K562 (cell line): ENCODE data around the gene ANKRD16. TPM values are rescaled to one million over a fixed set of nuclear protein-coding genes. Genes with fewer than 3 reads are reported as not detected.

ENCODE experiments used
- ATF7 ChIP-seq: fragments of 450-650 bp; IDR thresholded peaks from 2 replicates; pipeline ENCODE4 v1.7.1; 2014; ENCODE audit warnings: mild to moderate bottlenecking, moderate library complexity
- BHLHE40 ChIP-seq: IDR thresholded peaks from 2 replicates; pipeline ENCODE4 v1.6.1; 2011; ENCODE audit warnings: low read length, improper control_type of control experiment
- HNRNPLL ChIP-seq: fragments of 200-400 bp; formaldehyde crosslinking; IDR thresholded peaks from 2 replicates; pipeline ENCODE4 v1.6.1; 2017; ENCODE audit warnings: low read length, low read depth, mild to moderate bottlenecking; ENCODE audit not compliant: poor library complexity, severe bottlenecking
- SP2 ChIP-seq: IDR thresholded peaks from 2 replicates; pipeline ENCODE4 v1.6.1; 2011; ENCODE audit warnings: mild to moderate bottlenecking, low read depth, low read length, moderate library complexity; ENCODE audit not compliant: poor library complexity, severe bottlenecking; ENCODE audit errors: extremely low read depth
- U2AF1 ChIP-seq: fragments of 200-400 bp; formaldehyde crosslinking; optimal IDR thresholded peaks from 2 replicates; pipeline ENCODE3; 2017; ENCODE audit warnings: mild to moderate bottlenecking, low read depth, low read length, moderate library complexity
- ZNF232 ChIP-seq: sonication (generic); formaldehyde crosslinking; IDR thresholded peaks from 2 replicates; pipeline ENCODE4 v1.8.0; 2022; ENCODE audit warnings: mild to moderate bottlenecking, missing genetic modification reagents
- ZNF282 ChIP-seq: sonication (generic); formaldehyde crosslinking; IDR thresholded peaks from 2 replicates; pipeline ENCODE4 v1.8.1; 2023; ENCODE audit warnings: missing genetic modification reagents
- polyA plus RNA-seq, 8 experiments: library from polyadenylated mRNA; depleted of rRNA in 4 of 8; stranded (reverse) in 5 of 8; unstranded in 3 of 8; fragments of >200 nt; fragmentation: Nextera tagmentation in 2 of 8; fragmentation: Illumina TruSeq in 1 of 8; extraction: Ambion mirVana in 2 of 8; extraction: Trizol in 1 of 8; gene quantifications; 2 replicates each; pipeline versions ENCODE4 v1.2.1 to v1.2.3, GENCODE V29; 2011 to 2014; ENCODE audit warnings: inconsistent platforms in 1 of 8, missing spikeins in 1 of 8
- total RNA-seq, 7 experiments: library from RNA; depleted of rRNA in 6 of 7; stranded (reverse); fragments of >200 nt in 6 of 7; fragmentation: Illumina TruSeq in 2 of 7; extraction: Trizol in 2 of 7; gene quantifications; 2 replicates each; pipeline versions ENCODE4 v1.2.1 to v1.2.3, GENCODE V29; 2011 to 2021; ENCODE audit warnings: low replicate concordance in 1 of 7
- TF ChIP-seq, protein P1 (sequence below): fragments of 250-450 bp; sonication (Bioruptor Pico); IDR thresholded peaks from 2 replicates; pipeline ENCODE4 v1.4.0; 2020
- TF ChIP-seq, protein P2 (sequence below): fragments of 200-800 bp; sonication (Bioruptor generic); IDR thresholded peaks from 2 replicates; pipeline ENCODE4 v1.6.1; 2017; ENCODE audit warnings: missing genetic modification characterization, missing compliant biosample characterization
- TF ChIP-seq, protein P3 (sequence below), 2 experiments: fragments of 450-650 bp; IDR thresholded peaks; 2 replicates each; pipeline ENCODE4 v1.6.1; 2016
- TF ChIP-seq, protein P4 (sequence below): IDR thresholded peaks from 2 replicates; pipeline ENCODE4 v1.6.1; 2012; ENCODE audit warnings: low read depth, low read length, improper control_type of control experiment, borderline replicate concordance
- TF ChIP-seq, protein P5 (sequence below): sonication (generic); formaldehyde crosslinking; IDR thresholded peaks from 2 replicates; pipeline ENCODE4 v1.8.0; 2022; ENCODE audit warnings: mild to moderate bottlenecking, missing genetic modification reagents

Gene ANKRD16
- total and polyA plus RNA-seq, 9 of the 15 experiments (the other 6 are each of a cell fraction or from before 2014, with no cell fraction given) = 1.5 to 16.0 (median 9.5) TPM

DNA sequence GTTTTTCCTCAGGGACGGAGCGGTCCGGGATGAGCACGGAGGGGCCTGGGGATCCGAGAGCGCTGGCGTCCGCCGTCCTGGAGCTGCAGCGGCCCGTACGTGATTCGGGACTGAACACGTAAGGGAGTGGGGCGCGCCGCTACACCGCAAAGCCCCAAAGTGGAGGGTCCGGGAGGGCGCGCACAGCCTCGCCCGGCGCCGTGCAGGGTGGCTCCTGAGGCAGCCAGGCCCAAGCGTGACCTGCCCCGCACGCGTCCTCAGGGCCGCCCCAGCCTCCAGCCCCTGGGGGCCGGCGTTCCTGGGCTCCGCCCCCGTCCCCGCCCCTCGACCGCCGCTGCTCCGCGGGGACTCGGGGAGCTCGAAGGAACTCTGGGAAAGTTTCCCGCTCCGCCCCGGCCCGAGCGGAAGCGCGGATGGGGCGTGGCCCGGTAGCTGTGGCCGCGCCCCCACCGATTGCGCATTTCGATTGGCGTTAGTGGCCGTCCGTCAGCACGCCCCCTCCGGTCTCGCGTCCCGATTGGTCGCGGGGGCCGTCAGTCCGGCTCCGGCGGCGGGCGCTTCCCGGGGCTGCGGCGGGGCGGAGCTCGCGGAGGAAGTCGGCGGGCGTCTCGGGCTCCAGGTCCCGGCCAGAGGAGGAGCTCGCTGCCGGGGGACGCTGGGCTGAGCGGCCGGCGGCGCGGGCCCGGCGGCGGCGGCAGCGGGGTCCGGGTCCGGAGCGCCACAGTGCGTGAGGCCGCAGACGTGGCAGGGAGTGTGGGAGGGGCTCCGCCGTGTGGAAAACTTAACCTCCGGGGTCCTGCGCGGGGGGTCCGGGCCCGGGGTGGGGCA lies at the start of gene ANKRD16, which contains the start of gene FBH1 (continued):
- TF ChIP-seq, protein P1, sequence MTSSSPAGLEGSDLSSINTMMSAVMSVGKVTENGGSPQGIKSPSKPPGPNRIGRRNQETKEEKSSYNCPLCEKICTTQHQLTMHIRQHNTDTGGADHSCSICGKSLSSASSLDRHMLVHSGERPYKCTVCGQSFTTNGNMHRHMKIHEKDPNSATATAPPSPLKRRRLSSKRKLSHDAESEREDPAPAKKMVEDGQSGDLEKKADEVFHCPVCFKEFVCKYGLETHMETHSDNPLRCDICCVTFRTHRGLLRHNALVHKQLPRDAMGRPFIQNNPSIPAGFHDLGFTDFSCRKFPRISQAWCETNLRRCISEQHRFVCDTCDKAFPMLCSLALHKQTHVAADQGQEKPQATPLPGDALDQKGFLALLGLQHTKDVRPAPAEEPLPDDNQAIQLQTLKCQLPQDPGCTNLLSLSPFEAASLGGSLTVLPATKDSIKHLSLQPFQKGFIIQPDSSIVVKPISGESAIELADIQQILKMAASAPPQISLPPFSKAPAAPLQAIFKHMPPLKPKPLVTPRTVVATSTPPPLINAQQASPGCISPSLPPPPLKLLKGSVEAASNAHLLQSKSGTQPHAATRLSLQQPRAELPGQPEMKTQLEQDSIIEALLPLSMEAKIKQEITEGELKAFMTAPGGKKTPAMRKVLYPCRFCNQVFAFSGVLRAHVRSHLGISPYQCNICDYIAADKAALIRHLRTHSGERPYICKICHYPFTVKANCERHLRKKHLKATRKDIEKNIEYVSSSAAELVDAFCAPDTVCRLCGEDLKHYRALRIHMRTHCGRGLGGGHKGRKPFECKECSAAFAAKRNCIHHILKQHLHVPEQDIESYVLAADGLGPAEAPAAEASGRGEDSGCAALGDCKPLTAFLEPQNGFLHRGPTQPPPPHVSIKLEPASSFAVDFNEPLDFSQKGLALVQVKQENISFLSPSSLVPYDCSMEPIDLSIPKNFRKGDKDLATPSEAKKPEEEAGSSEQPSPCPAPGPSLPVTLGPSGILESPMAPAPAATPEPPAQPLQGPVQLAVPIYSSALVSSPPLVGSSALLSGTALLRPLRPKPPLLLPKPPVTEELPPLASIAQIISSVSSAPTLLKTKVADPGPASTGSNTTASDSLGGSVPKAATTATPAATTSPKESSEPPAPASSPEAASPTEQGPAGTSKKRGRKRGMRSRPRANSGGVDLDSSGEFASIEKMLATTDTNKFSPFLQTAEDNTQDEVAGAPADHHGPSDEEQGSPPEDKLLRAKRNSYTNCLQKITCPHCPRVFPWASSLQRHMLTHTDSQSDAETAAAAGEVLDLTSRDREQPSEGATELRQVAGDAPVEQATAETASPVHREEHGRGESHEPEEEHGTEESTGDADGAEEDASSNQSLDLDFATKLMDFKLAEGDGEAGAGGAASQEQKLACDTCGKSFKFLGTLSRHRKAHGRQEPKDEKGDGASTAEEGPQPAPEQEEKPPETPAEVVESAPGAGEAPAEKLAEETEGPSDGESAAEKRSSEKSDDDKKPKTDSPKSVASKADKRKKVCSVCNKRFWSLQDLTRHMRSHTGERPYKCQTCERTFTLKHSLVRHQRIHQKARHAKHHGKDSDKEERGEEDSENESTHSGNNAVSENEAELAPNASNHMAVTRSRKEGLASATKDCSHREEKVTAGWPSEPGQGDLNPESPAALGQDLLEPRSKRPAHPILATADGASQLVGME = peak; percentile 69; the same call in 1 of the 2 replicates
- TF ChIP-seq, protein P2, sequence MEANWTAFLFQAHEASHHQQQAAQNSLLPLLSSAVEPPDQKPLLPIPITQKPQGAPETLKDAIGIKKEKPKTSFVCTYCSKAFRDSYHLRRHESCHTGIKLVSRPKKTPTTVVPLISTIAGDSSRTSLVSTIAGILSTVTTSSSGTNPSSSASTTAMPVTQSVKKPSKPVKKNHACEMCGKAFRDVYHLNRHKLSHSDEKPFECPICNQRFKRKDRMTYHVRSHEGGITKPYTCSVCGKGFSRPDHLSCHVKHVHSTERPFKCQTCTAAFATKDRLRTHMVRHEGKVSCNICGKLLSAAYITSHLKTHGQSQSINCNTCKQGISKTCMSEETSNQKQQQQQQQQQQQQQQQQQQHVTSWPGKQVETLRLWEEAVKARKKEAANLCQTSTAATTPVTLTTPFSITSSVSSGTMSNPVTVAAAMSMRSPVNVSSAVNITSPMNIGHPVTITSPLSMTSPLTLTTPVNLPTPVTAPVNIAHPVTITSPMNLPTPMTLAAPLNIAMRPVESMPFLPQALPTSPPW (CRISPR knock-in tag) = peak; percentile 79
- TF ChIP-seq ATF7 (peak; percentile 92), SP2 (peak; percentile 99), BHLHE40 (peak; percentile 87), U2AF1 (peak; percentile 74), ZNF232 (no peak), HNRNPLL (peak; percentile 67), ZNF282 (CRISPR knock-in tag) (peak; percentile 90; the same call in 1 of the 2 replicates)
- TF ChIP-seq, protein P3, sequence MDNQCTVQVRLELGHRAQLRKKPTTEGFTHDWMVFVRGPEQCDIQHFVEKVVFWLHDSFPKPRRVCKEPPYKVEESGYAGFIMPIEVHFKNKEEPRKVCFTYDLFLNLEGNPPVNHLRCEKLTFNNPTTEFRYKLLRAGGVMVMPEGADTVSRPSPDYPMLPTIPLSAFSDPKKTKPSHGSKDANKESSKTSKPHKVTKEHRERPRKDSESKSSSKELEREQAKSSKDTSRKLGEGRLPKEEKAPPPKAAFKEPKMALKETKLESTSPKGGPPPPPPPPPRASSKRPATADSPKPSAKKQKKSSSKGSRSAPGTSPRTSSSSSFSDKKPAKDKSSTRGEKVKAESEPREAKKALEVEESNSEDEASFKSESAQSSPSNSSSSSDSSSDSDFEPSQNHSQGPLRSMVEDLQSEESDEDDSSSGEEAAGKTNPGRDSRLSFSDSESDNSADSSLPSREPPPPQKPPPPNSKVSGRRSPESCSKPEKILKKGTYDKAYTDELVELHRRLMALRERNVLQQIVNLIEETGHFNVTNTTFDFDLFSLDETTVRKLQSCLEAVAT (IDR thresholded peaks at IDR 0.05) = peak; percentile 57 to 97; a peak in 3 of 4 replicates
- TF ChIP-seq, protein P4, sequence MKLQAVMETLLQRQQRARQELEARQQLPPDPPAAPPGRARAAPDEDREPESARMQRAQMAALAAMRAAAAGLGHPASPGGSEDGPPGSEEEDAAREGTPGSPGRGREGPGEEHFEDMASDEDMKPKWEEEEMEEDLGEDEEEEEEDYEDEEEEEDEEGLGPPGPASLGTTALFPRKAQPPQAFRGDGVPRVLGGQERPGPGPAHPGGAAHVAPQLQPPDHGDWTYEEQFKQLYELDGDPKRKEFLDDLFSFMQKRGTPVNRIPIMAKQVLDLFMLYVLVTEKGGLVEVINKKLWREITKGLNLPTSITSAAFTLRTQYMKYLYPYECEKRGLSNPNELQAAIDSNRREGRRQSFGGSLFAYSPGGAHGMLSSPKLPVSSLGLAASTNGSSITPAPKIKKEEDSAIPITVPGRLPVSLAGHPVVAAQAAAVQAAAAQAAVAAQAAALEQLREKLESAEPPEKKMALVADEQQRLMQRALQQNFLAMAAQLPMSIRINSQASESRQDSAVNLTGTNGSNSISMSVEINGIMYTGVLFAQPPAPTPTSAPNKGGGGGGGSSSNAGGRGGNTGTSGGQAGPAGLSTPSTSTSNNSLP = peak; percentile 97; the same call in 1 of the 2 replicates
- TF ChIP-seq, protein P5, sequence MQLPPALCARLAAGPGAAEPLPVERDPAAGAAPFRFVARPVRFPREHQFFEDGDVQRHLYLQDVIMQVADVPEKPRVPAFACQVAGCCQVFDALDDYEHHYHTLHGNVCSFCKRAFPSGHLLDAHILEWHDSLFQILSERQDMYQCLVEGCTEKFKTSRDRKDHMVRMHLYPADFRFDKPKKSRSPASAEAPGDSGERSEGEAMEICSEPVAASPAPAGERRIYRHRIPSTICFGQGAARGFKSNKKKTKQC (CRISPR knock-in tag) = 0 out of 2 replicates have a peak, but pooled peaks have one; percentile 78
